Measurements from ENCODE around the gene PDE11A. TPM values are rescaled to one million over a fixed set of nuclear protein-coding genes. Genes with fewer than 3 reads are reported as not detected.

The PDE11A gene
- total and polyA plus RNA-seq, 2 of the 8 experiments (the other 6 are each of a cell fraction or from before 2014, with no cell fraction given), result 0.19 to 0.23 TPM

- TF ChIP-seq CHD7 (IDR thresholded peaks at IDR 0.05; ENCODE audit: insufficient replicate concordance, low read length) (no peak), KDM5A (IDR thresholded peaks at IDR 0.05; ENCODE audit: low read length) (no peak), RFX5 (IDR thresholded peaks at IDR 0.05; ENCODE audit: borderline replicate concordance, low read depth, low read length) (no peak), ASH2L (IDR thresholded peaks at IDR 0.05; ENCODE audit: low read length) (no peak), ZNF274 (IDR thresholded peaks at IDR 0.05; ENCODE audit: borderline replicate concordance, extremely low read depth, low read length) (no peak), ATF3 (IDR thresholded peaks at IDR 0.05; ENCODE audit: insufficient read depth, low read depth, low read length) (no peak), JUND (IDR thresholded peaks at IDR 0.05; ENCODE audit: low read length) (no peak), CBX5 (IDR thresholded peaks at IDR 0.05; ENCODE audit: low read depth, low read length) (no peak), GTF2F1 (IDR thresholded peaks at IDR 0.05; ENCODE audit: borderline replicate concordance, low read depth, low read length) (no peak), HDAC2 (IDR thresholded peaks at IDR 0.05; ENCODE audit: borderline replicate concordance in 1 of 2, low read depth in 2 of 2, low read length in 2 of 2) (no peak), POLR2AphosphoS5 (IDR thresholded peaks at IDR 0.05; ENCODE audit: low read depth, low read length) (no peak), SP2 (IDR thresholded peaks at IDR 0.05; ENCODE audit: low read length) (no peak)
Observed at GRCh38 chr2:177887722-177888121, 184.9 kb downstream of the PDE11A start (continued).

All from H1 (cell line).